HG02943 (cell line): ENCODE measurements around the gene ATG9B.

ENCODE experiments used
- ATAC-seq: cut with Tn5 transposase; IDR thresholded peaks from one replicate; pipeline ENCODE4 v1.9.1; 2021; ENCODE audit warnings: mild to moderate bottlenecking, low read depth, moderate library complexity; ENCODE audit not compliant: unreplicated experiment

Gene ATG9B

GRCh38 chr7:150986099-150986512 is 38.2 kb downstream of the ATG9B start:
- ATAC-seq: no peak

- no peak for ATAC-seq
Measured at GRCh38 chr7:150983893-150984368, 40.4 kb downstream of the ATG9B start.

GRCh38 chr7:150982351-150982750 is 41.9 kb downstream of the ATG9B start:
- no peak for ATAC-seq

- no peak for ATAC-seq
Measured at GRCh38 chr7:150981644-150982043, 42.6 kb downstream of the ATG9B start.

- ATAC-seq: no peak
Measured at GRCh38 chr7:150980663-150981062, 43.6 kb downstream of the ATG9B start.

- ATAC-seq: no peak
Measured at GRCh38 chr7:150979713-150980390, 44.4 kb downstream of the ATG9B start.

GRCh38 chr7:150978126-150978789 is 46.0 kb downstream of the ATG9B start, which contains the start of gene KCNH2:
KCNH2 (minus strand) TSS chr7:150978321; CDS start chr7:150977913, 408 bp downstream.
- no peak for ATAC-seq

- ATAC-seq: no peak
Measured at GRCh38 chr7:150977382-150978125, 46.7 kb downstream of the ATG9B start.

- no peak for ATAC-seq
Measured at GRCh38 chr7:150976529-150977381, 47.5 kb downstream of the ATG9B start.

GRCh38 chr7:150975536-150976319 is 48.6 kb downstream of the ATG9B start:
- no peak for ATAC-seq

GRCh38 chr7:150974468-150975391 is 49.6 kb downstream of the ATG9B start:
- peak; percentile 65 for ATAC-seq

- ATAC-seq: no peak
Measured at GRCh38 chr7:150973571-150974451, 50.5 kb downstream of the ATG9B start.

GRCh38 chr7:150972741-150973140 is 51.6 kb downstream of the ATG9B start:
- ATAC-seq: no peak

- no peak for ATAC-seq
Measured at GRCh38 chr7:150972023-150972468, 52.2 kb downstream of the ATG9B start.

- ATAC-seq: no peak
Measured at GRCh38 chr7:150971242-150972022, 52.9 kb downstream of the ATG9B start.

- ATAC-seq: no peak
Measured at GRCh38 chr7:150970424-150970823, 53.9 kb downstream of the ATG9B start.

- no peak for ATAC-seq
Measured at GRCh38 chr7:150969475-150969874, 54.8 kb downstream of the ATG9B start.
